ENCODE measurements around the gene CCL4.

CCL4 gene

GRCh38 chr17:36142806-36143205, 39.2 kb downstream of the CCL4 start:
- TF ChIP-seq, protein P1, sequence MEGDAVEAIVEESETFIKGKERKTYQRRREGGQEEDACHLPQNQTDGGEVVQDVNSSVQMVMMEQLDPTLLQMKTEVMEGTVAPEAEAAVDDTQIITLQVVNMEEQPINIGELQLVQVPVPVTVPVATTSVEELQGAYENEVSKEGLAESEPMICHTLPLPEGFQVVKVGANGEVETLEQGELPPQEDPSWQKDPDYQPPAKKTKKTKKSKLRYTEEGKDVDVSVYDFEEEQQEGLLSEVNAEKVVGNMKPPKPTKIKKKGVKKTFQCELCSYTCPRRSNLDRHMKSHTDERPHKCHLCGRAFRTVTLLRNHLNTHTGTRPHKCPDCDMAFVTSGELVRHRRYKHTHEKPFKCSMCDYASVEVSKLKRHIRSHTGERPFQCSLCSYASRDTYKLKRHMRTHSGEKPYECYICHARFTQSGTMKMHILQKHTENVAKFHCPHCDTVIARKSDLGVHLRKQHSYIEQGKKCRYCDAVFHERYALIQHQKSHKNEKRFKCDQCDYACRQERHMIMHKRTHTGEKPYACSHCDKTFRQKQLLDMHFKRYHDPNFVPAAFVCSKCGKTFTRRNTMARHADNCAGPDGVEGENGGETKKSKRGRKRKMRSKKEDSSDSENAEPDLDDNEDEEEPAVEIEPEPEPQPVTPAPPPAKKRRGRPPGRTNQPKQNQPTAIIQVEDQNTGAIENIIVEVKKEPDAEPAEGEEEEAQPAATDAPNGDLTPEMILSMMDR (conservative IDR thresholded peaks at IDR 0.05; ENCODE audit: low read depth): no peak
- CTCF ChIA-PET: no interaction called here
- POLR2A ChIA-PET (ENCODE audit: low non-redundant PET): no interaction called here
- H3K27ac ChIP-seq: no peak overlapping the region
- no peak for DNase-seq (ENCODE audit: low spot score)

GRCh38 chr17:36144014-36144413, 40.4 kb downstream of the CCL4 start:
- TF ChIP-seq, protein P1 (conservative IDR thresholded peaks at IDR 0.05; ENCODE audit: low read depth): no peak
- no peak for DNase-seq (ENCODE audit: low spot score)
- CTCF ChIA-PET: interaction anchor here (0.7 kb wide), 1 partner anchor 88 kb away, joined by 3 read pairs; no protein-coding TSS in a partner anchor
- H3K27ac ChIP-seq: no peak overlapping the region
- POLR2A ChIA-PET (ENCODE audit: low non-redundant PET): no interaction called here

DNA sequence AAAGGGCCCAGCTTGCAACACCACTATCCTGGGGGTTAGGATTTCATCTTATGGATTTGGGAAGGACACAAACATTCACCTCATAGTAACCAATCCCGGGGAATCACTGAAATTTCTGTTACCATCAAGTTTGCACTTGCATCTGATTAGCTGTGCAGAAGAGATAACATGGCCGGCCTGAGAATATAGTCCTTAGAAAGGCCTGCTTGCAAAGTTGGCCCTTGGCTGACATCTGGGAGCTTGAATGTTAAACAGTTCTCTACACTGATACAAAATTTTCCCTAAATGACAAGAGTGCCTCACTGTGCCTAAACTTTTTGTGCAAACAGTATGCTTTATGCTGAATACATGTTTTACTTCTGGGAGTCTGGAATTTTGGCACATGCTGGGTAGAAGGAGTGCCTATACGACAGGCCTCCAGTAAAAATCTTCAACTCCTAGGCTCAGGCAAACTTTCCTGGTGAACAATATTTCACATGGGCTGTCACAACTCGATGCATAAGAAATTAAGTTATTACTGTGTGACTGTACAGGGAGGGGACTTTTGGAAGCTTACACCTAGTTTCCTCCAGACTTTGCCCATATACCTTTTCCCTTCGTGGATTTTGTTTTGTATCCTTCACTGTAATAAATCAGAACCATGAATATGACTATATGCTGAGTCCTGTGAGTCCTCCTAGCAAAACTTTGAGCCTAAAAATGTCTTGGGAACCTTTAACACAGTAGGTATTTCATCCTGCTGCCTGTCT, 41.5 kb downstream of the CCL4 start:
- TF ChIP-seq, protein P1 (conservative IDR thresholded peaks at IDR 0.05; ENCODE audit: low read depth): no peak
- no peak for DNase-seq (ENCODE audit: low spot score)
- ChIA-PET POLR2A (ENCODE audit: low non-redundant PET) (no interaction called here), CTCF (no interaction called here)
- no peak overlapping the region for H3K27ac ChIP-seq

- TF ChIP-seq, protein P1 (conservative IDR thresholded peaks at IDR 0.05; ENCODE audit: low read depth): no peak
- CTCF ChIA-PET: interaction anchor here (0.8 to 3.3 kb wide), 4 partner anchors 172 to 336 kb away, joined by 3 to 72 read pairs (median 10); no protein-coding TSS in a partner anchor
- DNase-seq (ENCODE audit: low spot score): no peak
- H3K27ac ChIP-seq: no peak overlapping the region
- POLR2A ChIA-PET (ENCODE audit: low non-redundant PET): no interaction called here
Measured at GRCh38 chr17:36147601-36148000, 44.0 kb downstream of the CCL4 start.

GRCh38 chr17:36148559-36149295, 45.1 kb downstream of the CCL4 start:
- ChIA-PET CTCF (interaction anchor here (0.5 to 3.3 kb wide), 20 partner anchors 13 to 1744 kb away, joined by 3 to 72 read pairs (median 4); no protein-coding TSS in a partner anchor), POLR2A (ENCODE audit: low non-redundant PET) (no interaction called here)
- peak; percentile 91 for DNase-seq (ENCODE audit: low spot score)
- H3K27ac ChIP-seq: no peak overlapping the region
- TF ChIP-seq, protein P1 (conservative IDR thresholded peaks at IDR 0.05; ENCODE audit: low read depth): peak; percentile 100

DNA sequence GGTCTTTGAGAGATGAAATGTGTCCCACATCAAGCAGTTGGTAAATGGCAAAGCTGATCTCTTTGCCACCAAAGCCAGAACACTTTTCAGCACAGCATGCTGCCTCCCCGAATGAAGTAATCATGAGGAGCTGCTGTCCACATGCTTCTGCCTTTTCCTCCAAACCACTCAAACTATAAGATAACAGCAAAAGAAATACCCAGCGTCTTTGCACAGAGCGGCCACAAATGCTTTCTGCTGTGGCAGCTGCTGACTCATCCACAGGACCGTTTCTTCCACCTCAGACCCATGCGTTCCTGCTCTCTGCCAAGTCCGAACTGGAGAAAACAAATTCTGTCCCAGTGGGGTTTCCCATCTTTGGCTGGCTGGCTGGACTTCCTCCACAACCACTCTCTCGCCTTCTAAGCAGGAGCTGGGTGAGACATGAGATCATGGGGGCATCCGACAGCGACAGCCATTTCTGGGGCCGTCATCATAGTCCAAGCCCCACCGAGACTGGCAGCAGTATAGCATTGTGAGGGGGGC, 45.7 kb downstream of the CCL4 start:
- CTCF ChIA-PET: interaction anchor here (0.5 to 3.3 kb wide), 14 partner anchors 13 to 1745 kb away, joined by 3 to 72 read pairs (median 4); no protein-coding TSS in a partner anchor
- TF ChIP-seq, protein P1 (conservative IDR thresholded peaks at IDR 0.05; ENCODE audit: low read depth): peak; percentile 80
- H3K27ac ChIP-seq: no peak overlapping the region
- POLR2A ChIA-PET (ENCODE audit: low non-redundant PET): no interaction called here
- DNase-seq (ENCODE audit: low spot score): no peak

Data from RWPE1 (cell line).